ENCODE measurements around the gene APBB3.
A peak's percentile ranks its signal among the peaks of the same experiment; 100 is the strongest.
"Not testable (repeated sequence)": the region's sequence is repeated elsewhere in the genome, so short reads cannot be mapped to it uniquely, and the experiment has no call there.

APBB3 gene
- 1.3 to 5.4 (median 3.6) reads per million in 18 experiments for total RNA-seq

GRCh38 chr5:140564196-140565023 is at the start of gene APBB3, which contains the start of gene SLC35A4:
Gene APBB3 (minus strand): TSS chr5:140564598. CDS start chr5:140564245, 353 bp downstream.
Gene SLC35A4 (plus strand): TSS chr5:140564828. CDS start chr5:140567170, 2,342 bp downstream.
- DNase-seq: peak; percentile 99 to 100

- DNase-seq: no peak
Measured at GRCh38 chr5:140611020-140611521, 46.7 kb upstream of the APBB3 start.

- peak; percentile 82 to 85 for DNase-seq
Measured at GRCh38 chr5:140609126-140609525, 44.7 kb upstream of the APBB3 start.

- DNase-seq: peak in 1 of 2 donors; percentile 54
Measured at GRCh38 chr5:140608722-140609121, 44.3 kb upstream of the APBB3 start.

- DNase-seq: peak in 1 of 2 donors; percentile 62
Measured at GRCh38 chr5:140607031-140607430, 42.6 kb upstream of the APBB3 start.

GRCh38 chr5:140605879-140606278 is 41.5 kb upstream of the APBB3 start:
- no peak for DNase-seq

- DNase-seq: peak; percentile 30 to 62
Measured at GRCh38 chr5:140603734-140604133, 39.3 kb upstream of the APBB3 start.

GRCh38 chr5:140603446-140603698 is 39.0 kb upstream of the APBB3 start:
- not testable (repeated sequence) for DNase-seq

GRCh38 chr5:140602147-140602546 is 37.7 kb upstream of the APBB3 start:
- DNase-seq: peak; percentile 81 to 83

- no peak for DNase-seq
Measured at GRCh38 chr5:140600096-140600495, 35.7 kb upstream of the APBB3 start.

- no peak for DNase-seq
Measured at GRCh38 chr5:140598836-140599235, 34.4 kb upstream of the APBB3 start.

GRCh38 chr5:140596321-140596741 is 31.9 kb upstream of the APBB3 start:
- peak in 1 of 2 donors; percentile 42 for DNase-seq

- peak; percentile 93 to 98 for DNase-seq
Measured at GRCh38 chr5:140595538-140596300, 31.3 kb upstream of the APBB3 start.

- DNase-seq: no peak
Measured at GRCh38 chr5:140594169-140594568, 29.8 kb upstream of the APBB3 start.

- DNase-seq: not testable (repeated sequence)
Measured at GRCh38 chr5:140593070-140593469, 28.7 kb upstream of the APBB3 start.

- peak; percentile 71 to 75 for DNase-seq
Measured at GRCh38 chr5:140591747-140592372, 27.5 kb upstream of the APBB3 start.

- no peak for DNase-seq
Measured at GRCh38 chr5:140590861-140591260, 26.5 kb upstream of the APBB3 start.

- peak in 1 of 2 donors; percentile 74 for DNase-seq
Measured at GRCh38 chr5:140588311-140589070, 24.1 kb upstream of the APBB3 start.

GRCh38 chr5:140587495-140587894 is 23.1 kb upstream of the APBB3 start:
- no peak for DNase-seq

- DNase-seq: not testable (repeated sequence)
Measured at GRCh38 chr5:140579188-140579747, 14.9 kb upstream of the APBB3 start.

- no peak for DNase-seq
Measured at GRCh38 chr5:140576776-140577201, 12.4 kb upstream of the APBB3 start.

- peak; percentile 88 to 90 for DNase-seq
Measured at GRCh38 chr5:140575309-140575708, 10.9 kb upstream of the APBB3 start.

All from inflammatory macrophage (primary cell).